ENCODE data around the gene SEC16A.
A peak's percentile ranks its signal among the peaks of the same experiment; 100 is the strongest.

SEC16A gene

GRCh38 chr9:136482793-136483588 lies at the start of gene SEC16A:
TSS of gene SEC16A (minus strand) at chr9:136483040. CDS start at chr9:136477615, 5,425 bp downstream.
- peak; percentile 96 for DNase-seq (ENCODE audit: low spot score)

GRCh38 chr9:136531904-136532798 lies 49.3 kb upstream of the SEC16A start:
- DNase-seq (ENCODE audit: low spot score) = no peak

- no peak for DNase-seq (ENCODE audit: low spot score)
Observed at GRCh38 chr9:136531186-136531903, 48.5 kb upstream of the SEC16A start.

GRCh38 chr9:136530461-136531089 lies 47.7 kb upstream of the SEC16A start:
- no peak for DNase-seq (ENCODE audit: low spot score)

- DNase-seq (ENCODE audit: low spot score) = no peak
Observed at GRCh38 chr9:136529516-136530460, 46.9 kb upstream of the SEC16A start.

- DNase-seq (ENCODE audit: low spot score) = no peak
Observed at GRCh38 chr9:136528716-136529341, 46.0 kb upstream of the SEC16A start.

GRCh38 chr9:136527721-136528710 lies 45.2 kb upstream of the SEC16A start:
- DNase-seq (ENCODE audit: low spot score) = peak; percentile 77

- no peak for DNase-seq (ENCODE audit: low spot score)
Observed at GRCh38 chr9:136527131-136527530, 44.3 kb upstream of the SEC16A start.

- DNase-seq (ENCODE audit: low spot score) = no peak
Observed at GRCh38 chr9:136526625-136527066, 43.8 kb upstream of the SEC16A start.

GRCh38 chr9:136525841-136526499 lies 43.1 kb upstream of the SEC16A start:
- no peak for DNase-seq (ENCODE audit: low spot score)

- DNase-seq (ENCODE audit: low spot score) = no peak
Observed at GRCh38 chr9:136525207-136525606, 42.4 kb upstream of the SEC16A start.

- DNase-seq (ENCODE audit: low spot score) = no peak
Observed at GRCh38 chr9:136522314-136523237, 39.7 kb upstream of the SEC16A start.

- DNase-seq (ENCODE audit: low spot score) = no peak
Observed at GRCh38 chr9:136521537-136521936, 38.7 kb upstream of the SEC16A start.

- no peak for DNase-seq (ENCODE audit: low spot score)
Observed at GRCh38 chr9:136520053-136520540, 37.3 kb upstream of the SEC16A start.

- DNase-seq (ENCODE audit: low spot score) = no peak
Observed at GRCh38 chr9:136519263-136520052, 36.6 kb upstream of the SEC16A start.

GRCh38 chr9:136518623-136519022 lies 35.8 kb upstream of the SEC16A start:
- DNase-seq (ENCODE audit: low spot score) = no peak
